ENCODE results near the gene MAPK1. TPM values are rescaled to one million over a fixed set of nuclear protein-coding genes. Genes with fewer than 3 reads are reported as not detected.

The MAPK1 gene
- total and polyA plus RNA-seq, 2 donors (not counting 1 experiment from before 2014, with no cell fraction given) = 53.8 to 133 TPM

- no peak overlapping the region for H3K4me3 ChIP-seq (replicated peaks in 1 of 4; ENCODE audit: control extremely low read depth in 1 of 4, insufficient read depth in 1 of 4, low read depth in 3 of 4, low read length in 4 of 4)
- H3K4me2 ChIP-seq (ENCODE audit: extremely low read depth, insufficient read depth, low read length) = no peak overlapping the region
- no peaks in the 10 kb centered on the region for H4K20me1 ChIP-seq (ENCODE audit: control insufficient read depth, extremely low read depth, insufficient read depth, low read length)
- no peak overlapping the region for H3K9ac ChIP-seq (ENCODE audit: insufficient read depth, low read length)
- H3K9me3 ChIP-seq (ENCODE audit: control insufficient read depth, insufficient read depth, low read depth, low read length) = no peaks in the 10 kb centered on the region
- H3K4me1 ChIP-seq (ENCODE audit: control insufficient read depth, extremely low read depth, insufficient read depth, low read length) = no peaks in the 10 kb centered on the region
- no peak overlapping the region for H3K27ac ChIP-seq (ENCODE audit: insufficient read depth, low read length)
- no peak for TF ChIP-seq CTCF (conservative IDR thresholded peaks at IDR 0.05 in 1 of 2, IDR thresholded peaks at IDR 0.05 in 1 of 2; ENCODE audit: low read depth in 1 of 2, low read length in 2 of 2)
- TF ChIP-seq EZH2 (IDR thresholded peaks at IDR 0.05; ENCODE audit: low read length, missing control alignments) = no peak
- no peaks in the 10 kb centered on the region for H3K36me3 ChIP-seq (ENCODE audit: control insufficient read depth, insufficient read depth, low read length)
- no peak for DNase-seq (ENCODE audit: low read depth in 2 of 2)
- no peaks in the 10 kb centered on the region for H3K27me3 ChIP-seq (ENCODE audit: control insufficient read depth, insufficient read depth, low read length)
- H3K79me2 ChIP-seq (ENCODE audit: control insufficient read depth, insufficient read depth, low read length) = no peaks in the 10 kb centered on the region
- H2AFZ ChIP-seq (ENCODE audit: low read length) = no peak overlapping the region
Observed at GRCh38 chr22:21728270-21728669, 139.2 kb downstream of the MAPK1 start.

GRCh38 chr22:21727768-21728167, 139.7 kb downstream of the MAPK1 start:
- Histone ChIP-seq H3K27ac (ENCODE audit: insufficient read depth, low read length) (no peak overlapping the region), H2AFZ (ENCODE audit: low read length) (no peak overlapping the region), H3K27me3 (ENCODE audit: control insufficient read depth, insufficient read depth, low read length) (no peaks in the 10 kb centered on the region), H3K36me3 (ENCODE audit: control insufficient read depth, insufficient read depth, low read length) (no peaks in the 10 kb centered on the region), H3K4me3 (replicated peaks in 1 of 4; ENCODE audit: control extremely low read depth in 1 of 4, insufficient read depth in 1 of 4, low read depth in 3 of 4, low read length in 4 of 4) (no peak overlapping the region), H3K9ac (ENCODE audit: insufficient read depth, low read length) (no peak overlapping the region), H3K4me1 (ENCODE audit: control insufficient read depth, extremely low read depth, insufficient read depth, low read length) (no peaks in the 10 kb centered on the region), H3K79me2 (ENCODE audit: control insufficient read depth, insufficient read depth, low read length) (no peaks in the 10 kb centered on the region), H3K4me2 (ENCODE audit: extremely low read depth, insufficient read depth, low read length) (no peak overlapping the region), H3K9me3 (ENCODE audit: control insufficient read depth, insufficient read depth, low read depth, low read length) (no peaks in the 10 kb centered on the region), H4K20me1 (ENCODE audit: control insufficient read depth, extremely low read depth, insufficient read depth, low read length) (no peaks in the 10 kb centered on the region)
- no peak for DNase-seq (ENCODE audit: low read depth in 2 of 2)
- TF ChIP-seq EZH2 (IDR thresholded peaks at IDR 0.05; ENCODE audit: low read length, missing control alignments) = no peak
- no peak for TF ChIP-seq CTCF (conservative IDR thresholded peaks at IDR 0.05 in 1 of 2, IDR thresholded peaks at IDR 0.05 in 1 of 2; ENCODE audit: low read depth in 1 of 2, low read length in 2 of 2)

DNA sequence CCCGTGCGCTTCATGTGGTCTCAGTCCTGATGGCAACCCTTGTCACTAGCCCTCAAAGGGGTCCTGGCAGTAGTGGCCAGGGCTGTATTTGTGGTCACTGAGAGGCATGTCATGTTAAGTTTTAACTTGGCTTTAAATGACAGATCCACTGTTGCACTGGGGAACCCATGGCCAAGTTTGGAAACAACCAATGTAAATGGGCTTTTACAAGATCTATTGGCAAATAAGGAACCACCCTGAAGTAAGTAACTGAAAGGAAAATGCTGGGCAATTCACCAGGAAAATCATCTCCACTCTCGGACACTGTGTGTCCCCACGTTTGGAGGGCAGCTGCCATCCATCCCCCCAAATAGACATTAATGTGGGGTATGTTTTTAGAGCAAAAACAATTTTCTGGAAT, 140.3 kb downstream of the MAPK1 start:
- Histone ChIP-seq H3K4me3 (replicated peaks in 1 of 4; ENCODE audit: control extremely low read depth in 1 of 4, insufficient read depth in 1 of 4, low read depth in 3 of 4, low read length in 4 of 4) (no peak overlapping the region), H3K27ac (ENCODE audit: insufficient read depth, low read length) (no peak overlapping the region), H2AFZ (ENCODE audit: low read length) (no peak overlapping the region), H3K27me3 (ENCODE audit: control insufficient read depth, insufficient read depth, low read length) (no peaks in the 10 kb centered on the region), H3K79me2 (ENCODE audit: control insufficient read depth, insufficient read depth, low read length) (no peaks in the 10 kb centered on the region), H3K36me3 (ENCODE audit: control insufficient read depth, insufficient read depth, low read length) (no peaks in the 10 kb centered on the region), H4K20me1 (ENCODE audit: control insufficient read depth, extremely low read depth, insufficient read depth, low read length) (no peaks in the 10 kb centered on the region), H3K4me1 (ENCODE audit: control insufficient read depth, extremely low read depth, insufficient read depth, low read length) (no peaks in the 10 kb centered on the region), H3K9me3 (ENCODE audit: control insufficient read depth, insufficient read depth, low read depth, low read length) (no peaks in the 10 kb centered on the region), H3K9ac (ENCODE audit: insufficient read depth, low read length) (no peak overlapping the region), H3K4me2 (ENCODE audit: extremely low read depth, insufficient read depth, low read length) (no peak overlapping the region)
- no peak for DNase-seq (ENCODE audit: low read depth in 2 of 2)
- TF ChIP-seq EZH2 (IDR thresholded peaks at IDR 0.05; ENCODE audit: low read length, missing control alignments) (no peak), CTCF (conservative IDR thresholded peaks at IDR 0.05 in 1 of 2, IDR thresholded peaks at IDR 0.05 in 1 of 2; ENCODE audit: low read depth in 1 of 2, low read length in 2 of 2) (no peak)

Measured in fibroblast of lung (primary cell).